ENCODE measurements around the gene KLHL3. TPM values are rescaled to one million over a fixed set of nuclear protein-coding genes. Genes with fewer than 3 reads are reported as not detected.
A peak's percentile ranks its signal among the peaks of the same experiment; 100 is the strongest.

Gene KLHL3
- total and polyA plus RNA-seq, 2 experiments from 2014 or later: 4.9 to 10.8 TPM

GRCh38 chr5:137737349-137738131, 1.7 kb upstream of the KLHL3 start:
- H3K9me3 Mint-ChIP-seq: peaks cover 6% of the 10 kb centered on the region
- no peak overlapping the region for H3K27ac Mint-ChIP-seq
- Histone ChIP-seq H3F3A (replicated peaks; ENCODE audit: low read depth) (no peaks in the 10 kb centered on the region), H3K27me3 (ENCODE audit: insufficient read depth) (no peaks in the 10 kb centered on the region), H3K79me2 (replicated peaks; ENCODE audit: insufficient read depth) (peaks cover 23% of the 10 kb centered on the region), H4K20me1 (replicated peaks; ENCODE audit: insufficient read depth) (no peaks in the 10 kb centered on the region), H2AFZ (no peak overlapping the region), H3K27ac (ENCODE audit: low read depth) (no peak overlapping the region), H3K4me1 (ENCODE audit: insufficient read depth) (peaks cover 24% of the 10 kb centered on the region), H3K36me3 (ENCODE audit: insufficient read depth) (no peaks in the 10 kb centered on the region), H3K4me3 (no peak overlapping the region), H3K9me2 (ENCODE audit: insufficient read depth) (no peaks in the 10 kb centered on the region), H3K4me2 (no peak overlapping the region)
- TF ChIP-seq CREB1 (CRISPR knock-in tag; IDR thresholded peaks at IDR 0.05; ENCODE audit: low read depth): no peak
- TF ChIP-seq STAT1 (IDR thresholded peaks at IDR 0.05; ENCODE audit: unreplicated experiment): no peak
- TF ChIP-seq POLR2AphosphoS5 (IDR thresholded peaks at IDR 0.05; ENCODE audit: low read depth): no peak
- ATAC-seq: no peak
- H3K4me3 Mint-ChIP-seq: no peak overlapping the region; the same call in 2 of the 3 replicates
- peaks cover 2% of the 10 kb centered on the region for H3K27me3 Mint-ChIP-seq (ENCODE audit: insufficient read depth, low read depth, poor library complexity)
- H3K4me1 Mint-ChIP-seq: peaks cover 23% of the 10 kb centered on the region; the same call in 2 of the 3 replicates
- no peak for DNase-seq (ENCODE audit: low spot score)
- no peaks in the 10 kb centered on the region for H3K36me3 Mint-ChIP-seq (ENCODE audit: low read depth)

DNA sequence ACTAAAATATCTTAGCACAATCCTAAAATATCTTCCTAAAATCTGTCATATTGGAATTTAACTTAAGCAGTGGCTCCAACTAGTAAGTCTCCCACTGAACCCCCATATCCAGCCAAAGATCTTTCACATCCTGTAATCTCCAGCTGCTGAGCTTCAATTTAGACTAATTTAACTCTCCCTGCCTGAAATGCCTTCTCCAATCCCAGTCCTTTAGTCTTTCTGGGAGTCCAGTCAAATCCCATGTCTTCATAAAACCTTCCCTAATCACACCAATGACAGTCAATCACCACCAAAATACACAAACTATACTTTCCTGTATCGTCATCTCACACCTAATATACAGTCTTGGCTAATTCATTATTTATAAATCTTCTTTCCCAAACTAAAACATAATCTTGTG, 607 bp upstream of the KLHL3 start:
- peaks cover 21% of the 10 kb centered on the region; the same call in 2 of the 3 replicates for H3K4me1 Mint-ChIP-seq
- H3K27ac Mint-ChIP-seq: no peak overlapping the region
- no peaks in the 10 kb centered on the region for H3K36me3 ChIP-seq (ENCODE audit: insufficient read depth)
- H3K79me2 ChIP-seq (replicated peaks; ENCODE audit: insufficient read depth): peaks cover 33% of the 10 kb centered on the region
- peak overlapping the region; percentile 85 for H3K4me2 ChIP-seq
- no peak for ATAC-seq
- no peaks in the 10 kb centered on the region for H3K9me2 ChIP-seq (ENCODE audit: insufficient read depth)
- peak overlapping the region; percentile 68; the same call in 1 of the 2 replicates for H2AFZ ChIP-seq
- H3K4me1 ChIP-seq (ENCODE audit: insufficient read depth): peaks cover 17% of the 10 kb centered on the region
- no peaks in the 10 kb centered on the region for H3K27me3 ChIP-seq (ENCODE audit: insufficient read depth)
- H3K4me3 Mint-ChIP-seq: no peak overlapping the region
- peak overlapping the region; percentile 67; the same call in 1 of the 2 replicates for H3K4me3 ChIP-seq
- H3K36me3 Mint-ChIP-seq (ENCODE audit: low read depth): no peaks in the 10 kb centered on the region
- H4K20me1 ChIP-seq (replicated peaks; ENCODE audit: insufficient read depth): no peaks in the 10 kb centered on the region
- no peaks in the 10 kb centered on the region for H3F3A ChIP-seq (replicated peaks; ENCODE audit: low read depth)
- no peak for DNase-seq (ENCODE audit: low spot score)
- peak overlapping the region; percentile 93; the same call in 1 of the 2 replicates for H3K27ac ChIP-seq (ENCODE audit: low read depth)
- H3K9me3 Mint-ChIP-seq: peaks cover 6% of the 10 kb centered on the region
- peaks cover 2% of the 10 kb centered on the region for H3K27me3 Mint-ChIP-seq (ENCODE audit: insufficient read depth, low read depth, poor library complexity)
- TF ChIP-seq, protein P1, sequence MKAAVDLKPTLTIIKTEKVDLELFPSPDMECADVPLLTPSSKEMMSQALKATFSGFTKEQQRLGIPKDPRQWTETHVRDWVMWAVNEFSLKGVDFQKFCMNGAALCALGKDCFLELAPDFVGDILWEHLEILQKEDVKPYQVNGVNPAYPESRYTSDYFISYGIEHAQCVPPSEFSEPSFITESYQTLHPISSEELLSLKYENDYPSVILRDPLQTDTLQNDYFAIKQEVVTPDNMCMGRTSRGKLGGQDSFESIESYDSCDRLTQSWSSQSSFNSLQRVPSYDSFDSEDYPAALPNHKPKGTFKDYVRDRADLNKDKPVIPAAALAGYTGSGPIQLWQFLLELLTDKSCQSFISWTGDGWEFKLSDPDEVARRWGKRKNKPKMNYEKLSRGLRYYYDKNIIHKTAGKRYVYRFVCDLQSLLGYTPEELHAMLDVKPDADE (IDR thresholded peaks at IDR 0.05): no peak
- TF ChIP-seq EZH2phosphoT487 (IDR thresholded peaks at IDR 0.05; ENCODE audit: unreplicated experiment): no peak
- no peak for TF ChIP-seq POLR2AphosphoS5 (IDR thresholded peaks at IDR 0.05; ENCODE audit: low read depth)
- no peak for TF ChIP-seq STAT1 (IDR thresholded peaks at IDR 0.05; ENCODE audit: unreplicated experiment)
- no peak for TF ChIP-seq CTCF (conservative IDR thresholded peaks at IDR 0.05; ENCODE audit: low read depth in 2 of 2)
- TF ChIP-seq, protein P2, sequence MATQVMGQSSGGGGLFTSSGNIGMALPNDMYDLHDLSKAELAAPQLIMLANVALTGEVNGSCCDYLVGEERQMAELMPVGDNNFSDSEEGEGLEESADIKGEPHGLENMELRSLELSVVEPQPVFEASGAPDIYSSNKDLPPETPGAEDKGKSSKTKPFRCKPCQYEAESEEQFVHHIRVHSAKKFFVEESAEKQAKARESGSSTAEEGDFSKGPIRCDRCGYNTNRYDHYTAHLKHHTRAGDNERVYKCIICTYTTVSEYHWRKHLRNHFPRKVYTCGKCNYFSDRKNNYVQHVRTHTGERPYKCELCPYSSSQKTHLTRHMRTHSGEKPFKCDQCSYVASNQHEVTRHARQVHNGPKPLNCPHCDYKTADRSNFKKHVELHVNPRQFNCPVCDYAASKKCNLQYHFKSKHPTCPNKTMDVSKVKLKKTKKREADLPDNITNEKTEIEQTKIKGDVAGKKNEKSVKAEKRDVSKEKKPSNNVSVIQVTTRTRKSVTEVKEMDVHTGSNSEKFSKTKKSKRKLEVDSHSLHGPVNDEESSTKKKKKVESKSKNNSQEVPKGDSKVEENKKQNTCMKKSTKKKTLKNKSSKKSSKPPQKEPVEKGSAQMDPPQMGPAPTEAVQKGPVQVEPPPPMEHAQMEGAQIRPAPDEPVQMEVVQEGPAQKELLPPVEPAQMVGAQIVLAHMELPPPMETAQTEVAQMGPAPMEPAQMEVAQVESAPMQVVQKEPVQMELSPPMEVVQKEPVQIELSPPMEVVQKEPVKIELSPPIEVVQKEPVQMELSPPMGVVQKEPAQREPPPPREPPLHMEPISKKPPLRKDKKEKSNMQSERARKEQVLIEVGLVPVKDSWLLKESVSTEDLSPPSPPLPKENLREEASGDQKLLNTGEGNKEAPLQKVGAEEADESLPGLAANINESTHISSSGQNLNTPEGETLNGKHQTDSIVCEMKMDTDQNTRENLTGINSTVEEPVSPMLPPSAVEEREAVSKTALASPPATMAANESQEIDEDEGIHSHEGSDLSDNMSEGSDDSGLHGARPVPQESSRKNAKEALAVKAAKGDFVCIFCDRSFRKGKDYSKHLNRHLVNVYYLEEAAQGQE (IDR thresholded peaks at IDR 0.05; ENCODE audit: unreplicated experiment): no peak

Measured in GM23338 (cell line).